CD4-positive, alpha-beta T cell (primary cell): ENCODE data around the gene EFNB2. TPM values are rescaled to one million over a fixed set of nuclear protein-coding genes. Genes with fewer than 3 reads are reported as not detected.

ENCODE experiments used
- ATAC-seq: fragments of 200-7000 bp; cut with Tn5 transposase; one replicate; pipeline ENCODE4 v1.10.0; 2022; ENCODE audit warnings: mild to moderate bottlenecking; ENCODE audit not compliant: poor library complexity
- CTCF ChIA-PET: fragments of 350-600 bp; sonication (Branson Sonifier 250); formaldehyde crosslinking; loops from one replicate; lab custom pipeline; 2021; ENCODE audit warnings: antibody characterized with exemption, inconsistent platforms; lab: Charles Lee
- POLR2A ChIA-PET: fragments of 350-600 bp; sonication (Branson Sonifier 250); formaldehyde crosslinking; loops from one replicate; lab custom pipeline; 2021; ENCODE audit warnings: antibody characterized with exemption, inconsistent platforms; lab: Charles Lee
- DNase-seq, 14 experiments: peaks; one replicate each; pipeline ENCODE4 v3.0.0-alpha.2; 2013 to 2020; ENCODE audit warnings: mixed read lengths in 2 of 14
- H3K27ac ChIP-seq, 2 donors: one replicate each; pipeline versions ENCODE4 v1.5.1 to v1.7.0; 2013; ENCODE audit warnings: low read length in 2 of 2, low read depth in 1 of 2, mild to moderate bottlenecking in 1 of 2
- H3K27me3 ChIP-seq, 2 experiments: 1 replicate in 1 of 2; 2 replicates in 1 of 2; pipeline versions ENCODE4 v1.6.1 to v1.7.0; 2013; ENCODE audit warnings: low read length in 2 of 2, control low read depth in 1 of 2, mild to moderate bottlenecking in 1 of 2, moderate library complexity in 1 of 2; ENCODE audit not compliant: insufficient read depth in 2 of 2, control insufficient read depth in 1 of 2
- H3K36me3 ChIP-seq: one replicate; pipeline ENCODE4 v1.6.1; 2013; ENCODE audit warnings: low read length, control low read depth; ENCODE audit not compliant: insufficient read depth
- H3K4me1 ChIP-seq: one replicate; pipeline ENCODE4 v1.6.1; 2013; ENCODE audit warnings: low read length, control low read depth; ENCODE audit not compliant: insufficient read depth
- H3K4me3 ChIP-seq: one replicate; pipeline ENCODE4 v1.5.1; 2013; ENCODE audit warnings: mild to moderate bottlenecking, low read length, moderate library complexity
- H3K9me3 ChIP-seq, 2 experiments: 1 replicate in 1 of 2; 2 replicates in 1 of 2; pipeline versions ENCODE4 v1.6.1 to v1.7.0; 2013; ENCODE audit warnings: low read length in 2 of 2, mild to moderate bottlenecking in 2 of 2, control low read depth in 1 of 2, moderate library complexity in 1 of 2; ENCODE audit not compliant: control insufficient read depth in 1 of 2, insufficient read depth in 1 of 2
- H3K27ac Mint-ChIP-seq: one replicate; pipeline ENCODE4 v1.8.0; 2020; ENCODE audit warnings: mixed read lengths
- H3K27me3 Mint-ChIP-seq: one replicate; pipeline ENCODE4 v1.8.0; 2021; ENCODE audit warnings: mixed read lengths
- H3K36me3 Mint-ChIP-seq: one replicate; pipeline ENCODE4 v1.8.0; 2021; ENCODE audit warnings: low read depth, mixed read lengths
- H3K4me1 Mint-ChIP-seq: one replicate; pipeline ENCODE4 v1.8.0; 2021; ENCODE audit warnings: low read depth, mixed read lengths
- H3K4me3 Mint-ChIP-seq: one replicate; pipeline ENCODE4 v1.8.0; 2020; ENCODE audit warnings: mild to moderate bottlenecking, mixed read lengths
- H3K9me3 Mint-ChIP-seq: one replicate; pipeline ENCODE4 v1.8.0; 2020; ENCODE audit warnings: mixed read lengths
- intact Hi-C, 2 experiments: fragments of 100-400 bp; cut with DNase I in 1 of 2; cut with micrococcal nuclease in 1 of 2; formaldehyde crosslinking; loops; one replicate each; pipeline versions ENCODE4 v1.15.1 to v1.9.0; 2023 to 2025; cut with DNase I, micrococcal nuclease
- total RNA-seq, 174 experiments: library from RNA in 2 of 174; stranded (reverse) in 2 of 174; gene quantifications; one replicate each; pipeline ENCODE4 v1.2.3 and lab custom pipeline; 2021 to 2026
- TF ChIP-seq, protein P1 (sequence below): fragments of 200-600 bp; IDR thresholded peaks from one replicate; pipeline ENCODE4 v1.8.0; 2022; ENCODE audit warnings: antibody characterized with exemption, mild to moderate bottlenecking

Gene EFNB2
- total RNA-seq, 2 experiments from 2014 or later = 0.20 to 0.36 TPM

DNA sequence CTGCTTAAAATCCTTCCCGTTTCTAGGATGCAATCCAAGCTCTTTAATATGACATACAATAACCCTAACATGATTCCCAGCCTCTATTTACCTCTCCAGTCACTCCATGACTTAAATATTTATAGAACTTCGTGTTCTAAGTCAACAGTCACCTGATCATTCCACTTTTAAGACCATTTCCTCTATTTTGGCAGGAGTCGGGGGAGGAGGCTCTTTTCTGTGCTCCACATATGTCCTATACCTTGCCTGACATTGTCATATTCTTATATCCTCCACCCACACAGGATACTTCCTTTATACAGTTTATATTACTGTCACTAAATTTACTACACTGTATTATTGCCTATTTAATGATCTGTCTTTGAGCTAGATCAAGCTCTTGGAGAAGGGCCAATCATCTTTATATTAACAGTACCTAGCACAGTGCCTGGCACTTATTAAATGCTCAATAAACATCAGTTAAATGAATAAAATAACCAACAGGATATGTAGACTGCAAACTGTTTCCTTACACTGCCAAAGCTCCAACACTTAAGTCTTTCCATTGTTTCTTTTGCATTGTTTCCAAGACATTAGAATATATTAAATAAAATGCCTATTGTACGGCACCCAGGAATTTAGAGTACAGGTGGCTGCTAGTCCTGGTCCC is 29.8 kb upstream of the EFNB2 start:
- peak overlapping the region; percentile 94 for H3K4me3 Mint-ChIP-seq
- ChIA-PET POLR2A (interaction anchor here (0.8 to 3.6 kb wide), 2 partner anchors 26 to 30 kb away, joined by 3 to 35 read pairs; partner anchors contain the start of gene EFNB2), CTCF (interaction anchor here (2.3 kb wide), 1 partner anchor 29 kb away, joined by 9 read pairs; no protein-coding TSS in a partner anchor)
- Histone ChIP-seq H3K9me3 (no peaks in the 10 kb centered on the region), H3K4me1 (peaks cover 38% of the 10 kb centered on the region), H3K27ac (no peak overlapping the region), H3K4me3 (peak overlapping the region; percentile 91), H3K27me3 (no peaks in the 10 kb centered on the region), H3K36me3 (no peaks in the 10 kb centered on the region)
- ATAC-seq = no peak
- H3K27ac Mint-ChIP-seq = peak overlapping the region; percentile 92
- H3K27me3 Mint-ChIP-seq = no peaks in the 10 kb centered on the region
- TF ChIP-seq, protein P1, sequence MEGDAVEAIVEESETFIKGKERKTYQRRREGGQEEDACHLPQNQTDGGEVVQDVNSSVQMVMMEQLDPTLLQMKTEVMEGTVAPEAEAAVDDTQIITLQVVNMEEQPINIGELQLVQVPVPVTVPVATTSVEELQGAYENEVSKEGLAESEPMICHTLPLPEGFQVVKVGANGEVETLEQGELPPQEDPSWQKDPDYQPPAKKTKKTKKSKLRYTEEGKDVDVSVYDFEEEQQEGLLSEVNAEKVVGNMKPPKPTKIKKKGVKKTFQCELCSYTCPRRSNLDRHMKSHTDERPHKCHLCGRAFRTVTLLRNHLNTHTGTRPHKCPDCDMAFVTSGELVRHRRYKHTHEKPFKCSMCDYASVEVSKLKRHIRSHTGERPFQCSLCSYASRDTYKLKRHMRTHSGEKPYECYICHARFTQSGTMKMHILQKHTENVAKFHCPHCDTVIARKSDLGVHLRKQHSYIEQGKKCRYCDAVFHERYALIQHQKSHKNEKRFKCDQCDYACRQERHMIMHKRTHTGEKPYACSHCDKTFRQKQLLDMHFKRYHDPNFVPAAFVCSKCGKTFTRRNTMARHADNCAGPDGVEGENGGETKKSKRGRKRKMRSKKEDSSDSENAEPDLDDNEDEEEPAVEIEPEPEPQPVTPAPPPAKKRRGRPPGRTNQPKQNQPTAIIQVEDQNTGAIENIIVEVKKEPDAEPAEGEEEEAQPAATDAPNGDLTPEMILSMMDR = no peak
- peaks cover 28% of the 10 kb centered on the region for H3K36me3 Mint-ChIP-seq
- DNase-seq = peak in 1 of 14 experiments; percentile 11
- H3K9me3 Mint-ChIP-seq = no peaks in the 10 kb centered on the region
- intact Hi-C loops = loop anchor here in 1 of 2 experiments (5.0 kb wide), 1 partner anchor 1652 kb away; the partner anchor contains the start of genes ABHD13 and LIG4
- H3K4me1 Mint-ChIP-seq = peaks cover 77% of the 10 kb centered on the region

DNA sequence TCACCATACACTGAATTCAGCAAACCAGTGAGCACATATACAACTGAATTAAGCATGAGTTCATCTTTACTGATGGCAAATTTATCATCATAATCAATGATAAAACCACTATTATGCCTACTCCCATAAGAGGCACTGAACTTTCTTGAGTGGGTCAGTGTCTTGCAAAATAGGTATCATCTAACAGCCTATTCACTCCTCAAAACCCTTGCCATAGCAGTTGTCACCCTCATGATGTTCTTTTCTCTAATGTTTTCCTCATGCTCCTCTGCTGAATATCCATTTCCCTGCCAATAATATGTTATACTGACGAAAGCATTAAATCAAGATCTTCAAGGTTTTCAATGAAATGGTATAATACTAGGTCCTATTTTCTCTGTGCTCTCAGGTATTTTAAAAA is 26.8 kb upstream of the EFNB2 start:
- Histone ChIP-seq H3K27me3 (no peaks in the 10 kb centered on the region), H3K9me3 (no peaks in the 10 kb centered on the region), H3K4me3 (no peak overlapping the region), H3K27ac (no peak overlapping the region), H3K4me1 (peaks cover 29% of the 10 kb centered on the region), H3K36me3 (peaks cover 23% of the 10 kb centered on the region)
- ATAC-seq (no peak), DNase-seq (no peak)
- POLR2A ChIA-PET = no interaction called here
- Mint-ChIP-seq H3K4me1 (peaks cover 89% of the 10 kb centered on the region), H3K36me3 (peaks cover 41% of the 10 kb centered on the region), H3K27ac (peak overlapping the region; percentile 53), H3K4me3 (peak overlapping the region; percentile 9), H3K27me3 (no peaks in the 10 kb centered on the region), H3K9me3 (no peaks in the 10 kb centered on the region)
- intact Hi-C loops = no loop called here
- CTCF ChIA-PET = interaction anchor here (0.8 to 1.6 kb wide), 2 partner anchors 26 to 58 kb away, joined by 3 read pairs; no protein-coding TSS in a partner anchor
- TF ChIP-seq, protein P1 = no peak

DNA sequence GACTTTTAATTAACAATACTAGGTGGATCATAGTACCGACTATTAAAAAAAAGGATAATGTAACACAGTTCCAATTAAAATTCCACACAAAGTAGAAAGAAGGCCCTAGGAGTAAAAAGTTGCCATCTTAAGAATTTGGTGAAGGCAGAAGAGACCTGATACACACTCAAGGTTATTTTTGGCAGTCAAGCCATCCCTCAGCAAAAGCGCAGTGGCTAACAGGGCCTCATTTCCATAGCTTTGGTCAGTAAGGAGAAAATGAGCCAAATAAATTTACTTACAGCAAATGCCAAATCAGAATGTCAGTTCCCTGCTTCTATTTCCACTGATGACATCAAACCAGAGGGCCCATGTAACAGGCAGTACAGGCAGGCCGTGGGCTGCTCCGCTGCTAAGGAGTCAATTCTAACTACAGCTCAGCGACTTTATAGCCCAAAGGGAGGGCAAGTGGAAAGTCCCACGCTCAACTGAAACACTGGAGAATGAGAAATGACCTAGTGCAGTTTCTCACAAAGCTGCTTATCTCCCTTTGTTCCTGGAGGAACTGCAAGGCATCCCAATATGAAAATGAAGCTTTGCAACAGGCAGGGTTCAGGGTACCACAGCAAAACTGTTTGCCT is 26.2 kb upstream of the EFNB2 start:
- H3K9me3 Mint-ChIP-seq = no peaks in the 10 kb centered on the region
- TF ChIP-seq, protein P1 = no peak
- ATAC-seq (peak; percentile 66), DNase-seq (peak in 6 of 14 experiments; percentile 8 to 56 (median 22))
- ChIA-PET POLR2A (no interaction called here), CTCF (interaction anchor here (0.8 kb wide), 1 partner anchor 25 kb away, joined by 3 read pairs; no protein-coding TSS in a partner anchor)
- peaks cover 90% of the 10 kb centered on the region for H3K4me1 Mint-ChIP-seq
- H3K4me3 Mint-ChIP-seq = peak overlapping the region; percentile 12
- intact Hi-C loops = no loop called here
- H3K27ac Mint-ChIP-seq = peak overlapping the region; percentile 53
- peaks cover 41% of the 10 kb centered on the region for H3K36me3 Mint-ChIP-seq
- no peaks in the 10 kb centered on the region for H3K9me3 ChIP-seq
- no peak overlapping the region for H3K4me3 ChIP-seq
- H3K27ac ChIP-seq = no peak overlapping the region
- no peaks in the 10 kb centered on the region for H3K27me3 Mint-ChIP-seq
- no peaks in the 10 kb centered on the region for H3K27me3 ChIP-seq
- peaks cover 29% of the 10 kb centered on the region for H3K36me3 ChIP-seq
- peaks cover 29% of the 10 kb centered on the region for H3K4me1 ChIP-seq
